ENCODE measurements around the gene GNLY.

The GNLY gene

GRCh38 chr2:85748039-85748734 is 54.0 kb downstream of the GNLY start:
- DNase-seq = no peak

Data from stimulated activated CD4-positive, alpha-beta T cell treated with anti-CD3 and anti-CD28 coated beads, Interleukin-2, amount 100 ng/mL, for 24 hours (primary cell).